ENCODE measurements around the gene BCL7B.

DNA sequence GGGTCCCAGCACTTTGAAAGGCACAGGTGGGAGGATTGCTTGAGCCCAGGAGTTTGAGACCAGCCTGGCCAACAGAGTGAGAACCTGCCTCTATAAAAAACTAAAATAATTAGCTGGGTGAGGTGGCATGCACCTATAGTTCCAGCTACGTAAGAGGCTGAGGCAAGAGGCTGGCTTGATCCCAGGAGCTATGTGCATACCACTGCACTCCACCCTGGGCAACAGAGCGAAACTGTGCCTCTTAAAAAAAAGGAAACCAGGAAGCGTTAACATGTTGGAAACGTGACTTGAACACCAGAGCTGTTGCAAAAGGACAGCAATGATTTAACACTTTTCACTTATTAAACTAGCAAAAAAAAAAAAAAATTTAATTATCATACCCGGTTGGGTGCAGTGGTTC lies 48.0 kb downstream of the BCL7B start:
- TF ChIP-seq, protein P1, sequence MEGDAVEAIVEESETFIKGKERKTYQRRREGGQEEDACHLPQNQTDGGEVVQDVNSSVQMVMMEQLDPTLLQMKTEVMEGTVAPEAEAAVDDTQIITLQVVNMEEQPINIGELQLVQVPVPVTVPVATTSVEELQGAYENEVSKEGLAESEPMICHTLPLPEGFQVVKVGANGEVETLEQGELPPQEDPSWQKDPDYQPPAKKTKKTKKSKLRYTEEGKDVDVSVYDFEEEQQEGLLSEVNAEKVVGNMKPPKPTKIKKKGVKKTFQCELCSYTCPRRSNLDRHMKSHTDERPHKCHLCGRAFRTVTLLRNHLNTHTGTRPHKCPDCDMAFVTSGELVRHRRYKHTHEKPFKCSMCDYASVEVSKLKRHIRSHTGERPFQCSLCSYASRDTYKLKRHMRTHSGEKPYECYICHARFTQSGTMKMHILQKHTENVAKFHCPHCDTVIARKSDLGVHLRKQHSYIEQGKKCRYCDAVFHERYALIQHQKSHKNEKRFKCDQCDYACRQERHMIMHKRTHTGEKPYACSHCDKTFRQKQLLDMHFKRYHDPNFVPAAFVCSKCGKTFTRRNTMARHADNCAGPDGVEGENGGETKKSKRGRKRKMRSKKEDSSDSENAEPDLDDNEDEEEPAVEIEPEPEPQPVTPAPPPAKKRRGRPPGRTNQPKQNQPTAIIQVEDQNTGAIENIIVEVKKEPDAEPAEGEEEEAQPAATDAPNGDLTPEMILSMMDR (IDR thresholded peaks at IDR 0.05): no peak
- no peak for TF ChIP-seq ZFX (IDR thresholded peaks at IDR 0.05; ENCODE audit: borderline replicate concordance)
